Raji (cell line): Measurements from ENCODE around the gene XPOT.

ENCODE experiments used
- POLR2A ChIP-seq: IDR thresholded peaks from 2 replicates; pipeline ENCODE4 v1.6.1; 2011; ENCODE audit warnings: low read depth, low read length, control low read depth; ENCODE audit not compliant: insufficient read depth

Gene XPOT

GRCh38 chr12:64403707-64404469, at the start of gene XPOT:
Gene XPOT (plus strand): TSS chr12:64404392. CDS start chr12:64410036, 5,644 bp downstream.
- TF ChIP-seq POLR2A = peak; percentile 97

GRCh38 chr12:64362721-64363305, 41.4 kb upstream of the XPOT start:
- no peak for TF ChIP-seq POLR2A

GRCh38 chr12:64383675-64384074, 20.5 kb upstream of the XPOT start:
- no peak for TF ChIP-seq POLR2A

- TF ChIP-seq POLR2A = no peak
Measured at GRCh38 chr12:64385019-64385418, 19.2 kb upstream of the XPOT start.

- TF ChIP-seq POLR2A = no peak
Measured at GRCh38 chr12:64385468-64385867, 18.7 kb upstream of the XPOT start.

GRCh38 chr12:64387197-64387816, 16.9 kb upstream of the XPOT start:
- no peak for TF ChIP-seq POLR2A

GRCh38 chr12:64389154-64389553, 15.0 kb upstream of the XPOT start:
- TF ChIP-seq POLR2A = no peak

- no peak for TF ChIP-seq POLR2A
Measured at GRCh38 chr12:64390275-64390851, 13.8 kb upstream of the XPOT start, which contains the start of gene C12orf56. Gene C12orf56 (minus strand): TSS chr12:64390758. CDS start chr12:64390565, 193 bp downstream.

- no peak for TF ChIP-seq POLR2A
Measured at GRCh38 chr12:64392221-64392620, 12.0 kb upstream of the XPOT start.

GRCh38 chr12:64395739-64396138, 8.5 kb upstream of the XPOT start:
- no peak for TF ChIP-seq POLR2A

GRCh38 chr12:64400041-64400440, 4.2 kb upstream of the XPOT start:
- TF ChIP-seq POLR2A = no peak

- no peak for TF ChIP-seq POLR2A
Measured at GRCh38 chr12:64402181-64402580, 2.0 kb upstream of the XPOT start.

- TF ChIP-seq POLR2A = peak; percentile 51
Measured at GRCh38 chr12:64404470-64405256, 471 bp downstream of the XPOT start.

- no peak for TF ChIP-seq POLR2A
Measured at GRCh38 chr12:64407342-64408223, 3.4 kb downstream of the XPOT start.
